ENCODE measurements around the gene ESD. TPM values are rescaled to one million over a fixed set of nuclear protein-coding genes. Genes with fewer than 3 reads are reported as not detected.

Gene ESD
- total and polyA plus RNA-seq, 2 of the 13 experiments (the other 11 are each of a cell fraction or from before 2014, with no cell fraction given), result 118 to 147 TPM

GRCh38 chr13:46796515-46797474, at the start of gene ESD (continued):
- peak; percentile 81 for TF ChIP-seq ZGPAT (CRISPR knock-in tag; IDR thresholded peaks at IDR 0.05)
- peak; percentile 74 for TF ChIP-seq GFI1 (CRISPR knock-in tag; IDR thresholded peaks at IDR 0.05; ENCODE audit: borderline replicate concordance)
- TF ChIP-seq SP4 (CRISPR knock-in tag; IDR thresholded peaks at IDR 0.05), result peak; percentile 61
- TF ChIP-seq ZNF512 (CRISPR knock-in tag; IDR thresholded peaks at IDR 0.05), result no peak; the same call in none of the 2 replicates
- TF ChIP-seq MLLT10 (CRISPR knock-in tag; IDR thresholded peaks at IDR 0.05), result no peak
- TF ChIP-seq SMAD3 (CRISPR knock-in tag; IDR thresholded peaks at IDR 0.05), result peak; percentile 32
- no peak for TF ChIP-seq ZBTB7A (CRISPR knock-in tag; IDR thresholded peaks at IDR 0.05)
- peak; percentile 44; the same call in 1 of the 2 replicates for TF ChIP-seq ZNF747 (CRISPR knock-in tag; IDR thresholded peaks at IDR 0.05; ENCODE audit: borderline replicate concordance)
- peak; percentile 96 for TF ChIP-seq ZNF263 (CRISPR knock-in tag; IDR thresholded peaks at IDR 0.05)
- peak; percentile 45; the same call in 1 of the 2 replicates for TF ChIP-seq CAMTA2 (CRISPR knock-in tag; IDR thresholded peaks at IDR 0.05; ENCODE audit: borderline replicate concordance)
- TF ChIP-seq HOXD1 (CRISPR knock-in tag; IDR thresholded peaks at IDR 0.05), result 0 out of 2 replicates have a peak, but pooled peaks have one; percentile 31
- TF ChIP-seq SIN3A (IDR thresholded peaks at IDR 0.05; ENCODE audit: borderline replicate concordance, low read depth, low read length), result 0 out of 2 replicates have a peak, but pooled peaks have one; percentile 15
- TF ChIP-seq ZBTB2 (CRISPR knock-in tag; IDR thresholded peaks at IDR 0.05; ENCODE audit: low read depth), result peak; percentile 42; the same call in 1 of the 2 replicates
- 0 out of 4 replicates have a peak, but pooled peaks of 1 of the 2 experiments have one; percentile 57 for TF ChIP-seq REST (IDR thresholded peaks at IDR 0.05; ENCODE audit: borderline replicate concordance in 1 of 2, low read depth in 1 of 2, low read length in 2 of 2)
- TF ChIP-seq FIP1L1 (IDR thresholded peaks at IDR 0.05; ENCODE audit: borderline replicate concordance, insufficient read depth, low read depth, low read length), result no peak
- no peak for TF ChIP-seq NBN (conservative IDR thresholded peaks at IDR 0.05)
